H1 (cell line): Measurements from ENCODE around the gene FTMT. TPM values are rescaled to one million over a fixed set of nuclear protein-coding genes. Genes with fewer than 3 reads are reported as not detected.

Experiments used
- CTCF ChIA-PET: fragments of 300-600 bp; sonication (Branson Sonifier 250); formaldehyde crosslinking; loops from one replicate; lab custom pipeline; 2021; ENCODE audit not compliant: partially characterized antibody; lab: Charles Lee
- POLR2A ChIA-PET: fragments of 300-600 bp; sonication (Branson Sonifier 250); formaldehyde crosslinking; loops from one replicate; lab custom pipeline; 2021; ENCODE audit warnings: inconsistent platforms; ENCODE audit not compliant: partially characterized antibody; lab: Charles Lee
- DNase-seq, 2 experiments: peaks; one replicate each; pipeline versions ENCODE4 v3.0.0 to v3.0.0-alpha.2; 2010 to 2022; ENCODE audit warnings: low spot score in 2 of 2, low read depth in 1 of 2, mixed read lengths in 1 of 2
- FAIRE-seq: peaks from 2 replicates; lab custom pipeline; 2011; peaks lifted over from hg19 to GRCh38; lab: Jason Lieb, UNC
- H2AFZ ChIP-seq: 2 replicates; pipeline ENCODE4 v1.8.1; 2012; ENCODE audit warnings: low read length, inconsistent platforms
- H2AK5ac ChIP-seq: 2 replicates; pipeline ENCODE4 v1.6.1; 2013; ENCODE audit warnings: low read depth, low read length
- H2BK120ac ChIP-seq: replicated peaks from 2 replicates; pipeline ENCODE3; 2013; ENCODE audit warnings: low read depth, low read length, inconsistent platforms
- H2BK12ac ChIP-seq: 2 replicates; pipeline ENCODE4 v1.6.1; 2013; ENCODE audit warnings: low read depth, low read length
- H2BK15ac ChIP-seq: 2 replicates; pipeline ENCODE4 v1.6.1; 2013; ENCODE audit warnings: low read length
- H2BK20ac ChIP-seq: 2 replicates; pipeline ENCODE4 v1.6.1; 2013; ENCODE audit warnings: low read length
- H2BK5ac ChIP-seq: 2 replicates; pipeline ENCODE4 v1.6.1; 2013; ENCODE audit warnings: low read depth, low read length
- H3K14ac ChIP-seq: 2 replicates; pipeline ENCODE4 v1.6.1; 2013; ENCODE audit warnings: inconsistent platforms; ENCODE audit not compliant: insufficient read length
- H3K18ac ChIP-seq: 2 replicates; pipeline ENCODE4 v1.6.1; 2013; ENCODE audit warnings: low read length; ENCODE audit errors: extremely low read depth
- H3K23ac ChIP-seq: 2 replicates; pipeline ENCODE4 v1.6.1; 2013; ENCODE audit warnings: inconsistent platforms; ENCODE audit not compliant: insufficient read length
- H3K23me2 ChIP-seq: 2 replicates; pipeline ENCODE4 v1.6.1; 2013; ENCODE audit warnings: low read depth, low read length
- H3K27ac ChIP-seq: 2 replicates; pipeline ENCODE4 v1.6.1; 2011; ENCODE audit warnings: low read depth, low read length, inconsistent platforms
- H3K27me3 ChIP-seq, 4 experiments: replicated peaks in 1 of 4; 1 replicate in 1 of 4; 2 replicates in 3 of 4; pipeline versions ENCODE4 v1.6.1 to v1.8.1; 2011 to 2013; ENCODE audit warnings: low read length in 3 of 4, mild to moderate bottlenecking in 3 of 4, inconsistent platforms in 2 of 4, mixed read lengths in 2 of 4, moderate library complexity in 1 of 4; ENCODE audit not compliant: control insufficient read depth in 3 of 4, insufficient read depth in 3 of 4; ENCODE audit errors: extremely low read depth in 1 of 4
- H3K36me3 ChIP-seq, 4 experiments: 2 replicates each; pipeline versions ENCODE4 v1.6.1 to v1.8.1; 2011 to 2013; ENCODE audit warnings: mild to moderate bottlenecking in 4 of 4, low read length in 3 of 4, moderate library complexity in 2 of 4, control low read depth in 1 of 4, inconsistent platforms in 1 of 4; ENCODE audit not compliant: insufficient read depth in 4 of 4, control insufficient read depth in 2 of 4
- H3K4ac ChIP-seq: replicated peaks from 2 replicates; pipeline ENCODE3; 2013; ENCODE audit warnings: low read length, low read depth, mixed read lengths, inconsistent platforms; ENCODE audit not compliant: insufficient read length
- H3K4me1 ChIP-seq, 4 experiments: replicated peaks in 1 of 4; 1 replicate in 1 of 4; 2 replicates in 3 of 4; pipeline versions ENCODE4 v1.6.1 to v1.8.1; 2011 to 2013; ENCODE audit warnings: low read length in 3 of 4, inconsistent platforms in 2 of 4, mixed read lengths in 1 of 4; ENCODE audit not compliant: insufficient read depth in 4 of 4, control insufficient read depth in 3 of 4
- H3K4me2 ChIP-seq, 2 experiments: 2 replicates each; pipeline versions ENCODE4 v1.6.1 to v1.8.1; 2011 to 2013; ENCODE audit warnings: low read depth in 2 of 2, low read length in 2 of 2, control low read depth in 1 of 2, inconsistent platforms in 1 of 2, mild to moderate bottlenecking in 1 of 2; ENCODE audit not compliant: insufficient read depth in 1 of 2
- H3K4me3 ChIP-seq, 4 experiments: fragments of 200-600, 300-600 bp in 1 of 4; sonication (generic), shearing (Covaris generic), sonication (Bioruptor Twin) in 1 of 4; 2 replicates each; pipeline versions ENCODE4 v1.5.1 to v1.8.1; 2011 to 2016; ENCODE audit warnings: low read length in 4 of 4, low read depth in 3 of 4, control low read depth in 2 of 4, inconsistent platforms in 2 of 4, mild to moderate bottlenecking in 2 of 4, mixed read lengths in 1 of 4, moderate library complexity in 1 of 4; ENCODE audit not compliant: insufficient read depth in 2 of 4; ENCODE audit errors: extremely low read depth in 1 of 4
- H3K56ac ChIP-seq: replicated peaks from 2 replicates; pipeline ENCODE3; 2013; ENCODE audit warnings: low read depth, mild to moderate bottlenecking, mixed read lengths, low read length, inconsistent platforms; ENCODE audit not compliant: insufficient read length
- H3K79me1 ChIP-seq: 2 replicates; pipeline ENCODE4 v1.6.1; 2013; ENCODE audit warnings: low read depth, low read length, control low read depth
- H3K79me2 ChIP-seq, 2 experiments: 2 replicates each; pipeline versions ENCODE4 v1.6.1 to v1.8.1; 2012 to 2013; ENCODE audit warnings: low read length in 2 of 2, mild to moderate bottlenecking in 2 of 2, inconsistent platforms in 1 of 2; ENCODE audit not compliant: insufficient read depth in 2 of 2, control insufficient read depth in 1 of 2
- H3K9ac ChIP-seq, 4 experiments: replicated peaks in 1 of 4; 1 replicate in 1 of 4; 2 replicates in 3 of 4; pipeline versions ENCODE4 v1.6.1 to v1.8.1; 2011 to 2013; ENCODE audit warnings: low read depth in 3 of 4, low read length in 3 of 4, control low read depth in 2 of 4, mild to moderate bottlenecking in 2 of 4, moderate library complexity in 2 of 4, inconsistent platforms in 1 of 4; ENCODE audit errors: extremely low read depth in 1 of 4
- H3K9me3 ChIP-seq, 2 experiments: 2 replicates each; pipeline versions ENCODE4 v1.6.1 to v1.8.1; 2012 to 2013; ENCODE audit warnings: mild to moderate bottlenecking in 2 of 2, moderate library complexity in 2 of 2, control low read depth in 1 of 2, inconsistent platforms in 1 of 2, low read depth in 1 of 2, low read length in 1 of 2, mixed read lengths in 1 of 2; ENCODE audit not compliant: insufficient read depth in 2 of 2
- H4K20me1 ChIP-seq, 2 experiments: replicated peaks in 1 of 2; 2 replicates each; pipeline versions ENCODE3 to v1.8.1; 2011 to 2013; ENCODE audit warnings: inconsistent platforms in 2 of 2, low read length in 2 of 2, mild to moderate bottlenecking in 1 of 2; ENCODE audit not compliant: insufficient read depth in 2 of 2, control insufficient read depth in 1 of 2
- H4K5ac ChIP-seq: 2 replicates; pipeline ENCODE4 v1.6.1; 2013; ENCODE audit warnings: low read length, low read depth, mixed read lengths, inconsistent platforms; ENCODE audit not compliant: insufficient read length
- H4K8ac ChIP-seq: 2 replicates; pipeline ENCODE4 v1.8.0; 2013; ENCODE audit warnings: mild to moderate bottlenecking, moderate library complexity, low read length, inconsistent platforms; ENCODE audit not compliant: insufficient read depth; ENCODE audit errors: extremely low read depth
- H4K91ac ChIP-seq: replicated peaks from 2 replicates; pipeline ENCODE3; 2013; ENCODE audit warnings: low read length, mixed read lengths, inconsistent platforms; ENCODE audit not compliant: insufficient read length
- ATF2 ChIP-seq: IDR thresholded peaks from 2 replicates; pipeline ENCODE4 v1.6.1; 2012; ENCODE audit warnings: low read length, inconsistent platforms
- BACH1 ChIP-seq: IDR thresholded peaks from 2 replicates; pipeline ENCODE4 v1.6.1; 2012; ENCODE audit warnings: low read length, improper control_type of control experiment
- BRCA1 ChIP-seq: IDR thresholded peaks from 2 replicates; pipeline ENCODE4 v1.6.1; 2012; ENCODE audit warnings: low read depth, low read length, improper control_type of control experiment
- CBX8 ChIP-seq: fragments of 300-800, 300-1000 bp; sonication (generic); IDR thresholded peaks from 2 replicates; pipeline ENCODE4 v1.7.1; 2016; ENCODE audit warnings: low read depth, low read length, borderline replicate concordance
- CTBP2 ChIP-seq: IDR thresholded peaks from 2 replicates; pipeline ENCODE4 v1.7.0; 2011; ENCODE audit warnings: borderline replicate concordance, mild to moderate bottlenecking, moderate library complexity, mixed read lengths, low read length; ENCODE audit not compliant: insufficient read depth, insufficient read length
- CTCF ChIP-seq, 3 experiments: IDR thresholded peaks; 1 replicate in 2 of 3; 2 replicates in 1 of 3; pipeline versions ENCODE4 v1.5.1 to v1.6.1; 2011; ENCODE audit warnings: low read length in 3 of 3, mild to moderate bottlenecking in 3 of 3, inconsistent platforms in 2 of 3, low read depth in 1 of 3, moderate library complexity in 1 of 3; ENCODE audit not compliant: insufficient read depth in 1 of 3; ENCODE audit errors: control extremely low read depth in 1 of 3
- E2F6 ChIP-seq: IDR thresholded peaks from 2 replicates; pipeline ENCODE4 v1.6.1; 2012; ENCODE audit warnings: inconsistent platforms
- MAX ChIP-seq: IDR thresholded peaks from 2 replicates; pipeline ENCODE4 v1.6.1; 2012; ENCODE audit warnings: inconsistent platforms
- SUZ12 ChIP-seq: fragments of 200-600 bp; sonication (generic); IDR thresholded peaks from 2 replicates; pipeline ENCODE4 v1.6.1; 2012; ENCODE audit warnings: mild to moderate bottlenecking, inconsistent platforms, low read length, moderate library complexity, mixed read lengths
- WGBS, 2 experiments: shearing (Covaris generic) in 1 of 2; methylation state at CpG; one replicate each; pipeline versions ENCODE4 v1.1.6 to v1.1.7; 2013 to 2015; ENCODE audit warnings: low lambda C conversion rate in 2 of 2, mixed read lengths in 2 of 2, inconsistent platforms in 1 of 2, low coverage in 1 of 2, missing lambda C conversion rate in 1 of 2; ENCODE audit not compliant: insufficient replicate concordance in 2 of 2, insufficient coverage in 1 of 2, insufficient read length in 1 of 2; ENCODE audit errors: extremely low coverage in 1 of 2, missing lambda C conversion rate in 1 of 2; 5-methylcytosine and 5-hydroxymethylcytosine counted together
- polyA plus RNA-seq, 7 experiments: library from polyadenylated mRNA; depleted of rRNA in 3 of 7; stranded (reverse) in 5 of 7; unstranded in 2 of 7; fragments of >200 nt in 5 of 7; fragments of 200-250 nt in 2 of 7; gene quantifications; 1 replicate in 5 of 7; 2 replicates in 1 of 7; 4 replicates in 1 of 7; pipeline versions ENCODE4 v1.2.1 to v1.2.3, GENCODE V29; 2011 to 2013; ENCODE audit warnings: missing spikeins in 2 of 7, mixed read lengths in 2 of 7
- total RNA-seq: library from RNA; stranded (reverse); fragmentation: NEBNext Ultra II Directional; extraction: Animal tissue kit (Norgen Biotek cat#: 25700); gene quantifications from 2 replicates; pipeline ENCODE4 v1.2.1, GENCODE V29; 2021

Gene FTMT
- total and polyA plus RNA-seq, 2 of the 8 experiments (the other 6 are each of a cell fraction or from before 2014, with no cell fraction given) = not detected

- no peak for FAIRE-seq
- POLR2A ChIA-PET = no interaction called here
- TF ChIP-seq CTCF (IDR thresholded peaks at IDR 0.05; ENCODE audit: control extremely low read depth in 1 of 3, insufficient read depth in 1 of 3, low read depth in 1 of 3, low read length in 3 of 3) = no peak
- TF ChIP-seq BACH1 = no peak
- no peak for TF ChIP-seq ATF2
- TF ChIP-seq CBX8 = no peak
- TF ChIP-seq BRCA1 = no peak
- no peak for TF ChIP-seq MAX
- no peak for TF ChIP-seq SUZ12
- TF ChIP-seq CTBP2 = no peak
- TF ChIP-seq E2F6 = no peak
These were observed 21.7 kb downstream of the FTMT start for GRCh38 chr5:121873409-121873808.

More at GRCh38 chr5:121873409-121873808, 21.7 kb downstream of the FTMT start:
- H3K4ac ChIP-seq = no peak overlapping the region
- H2BK5ac ChIP-seq = no peak overlapping the region
- no peak overlapping the region for H4K91ac ChIP-seq
- H4K5ac ChIP-seq = no peak overlapping the region
- no peak overlapping the region for H2BK12ac ChIP-seq
- no peaks in the 10 kb centered on the region for H3K4me1 ChIP-seq
- H3K56ac ChIP-seq = no peak overlapping the region
- H3K27me3 ChIP-seq = no peaks in the 10 kb centered on the region
- H3K4me3 ChIP-seq = no peak overlapping the region
- no peak overlapping the region for H2BK15ac ChIP-seq
- H3K14ac ChIP-seq = no peak overlapping the region
- no peak overlapping the region for H2AK5ac ChIP-seq
- no peaks in the 10 kb centered on the region for H3K79me1 ChIP-seq
- no peak overlapping the region for H3K18ac ChIP-seq
- CTCF ChIA-PET = interaction anchor here (0.5 to 1.1 kb wide), 2 partner anchors 18 to 248 kb away, joined by 3 read pairs; no protein-coding TSS in a partner anchor
- no peak overlapping the region for H3K27ac ChIP-seq
- DNase-seq = no peak
- no peaks in the 10 kb centered on the region; a peak in 1 of 8 replicates for H3K36me3 ChIP-seq
- H4K20me1 ChIP-seq = no peaks in the 10 kb centered on the region
- no peak overlapping the region for H3K4me2 ChIP-seq
- H2BK120ac ChIP-seq = no peak overlapping the region
- no peaks in the 10 kb centered on the region for H3K79me2 ChIP-seq
- H4K8ac ChIP-seq = no peak overlapping the region
- no peaks in the 10 kb centered on the region for H3K9me3 ChIP-seq
- H3K23ac ChIP-seq = no peak overlapping the region
- no peak overlapping the region for H2BK20ac ChIP-seq
- no peak overlapping the region for H3K9ac ChIP-seq
- no peaks in the 10 kb centered on the region for H3K23me2 ChIP-seq
- no peak overlapping the region for H2AFZ ChIP-seq
- 76% methylated on average over 1 of the region's 1 CpG; no CpG with 5 or more reads in 1 of the 2 experiments for WGBS, 2 experiments
